ENCODE measurements around the gene RHOBTB3. TPM values are rescaled to one million over a fixed set of nuclear protein-coding genes. Genes with fewer than 3 reads are reported as not detected.

Gene RHOBTB3
- total RNA-seq, 1 experiment from 2014 or later: 95.2 TPM

GRCh38 chr5:95782181-95782580, 51.0 kb downstream of the RHOBTB3 start:
- no peak for TF ChIP-seq TCF7L2 (IDR thresholded peaks at IDR 0.05; ENCODE audit: low read depth, low read length)
- TF ChIP-seq POLR2AphosphoS5 (IDR thresholded peaks at IDR 0.05; ENCODE audit: low read depth, low read length): no peak
- TF ChIP-seq SIN3A (IDR thresholded peaks at IDR 0.05; ENCODE audit: borderline replicate concordance, insufficient read depth, low read depth, low read length): no peak
- no peak for TF ChIP-seq REST (IDR thresholded peaks at IDR 0.05; ENCODE audit: insufficient read depth in 1 of 2, low read depth in 2 of 2, low read length in 1 of 2)
- TF ChIP-seq CTCF (IDR thresholded peaks at IDR 0.05): no peak
- Histone ChIP-seq H3K9me3 (ENCODE audit: control insufficient read depth, insufficient read depth, low read depth, low read length) (no peaks in the 10 kb centered on the region), H3K36me3 (ENCODE audit: control insufficient read depth, insufficient read depth, low read length) (0 out of 2 replicates have a peak, but pooled peaks cover 13% of the 10 kb centered on the region), H3K27ac (ENCODE audit: low read length) (no peak overlapping the region), H3K4me1 (ENCODE audit: control insufficient read depth, insufficient read depth, low read length) (no peaks in the 10 kb centered on the region), H3K4me3 (ENCODE audit: low read depth in 2 of 2, low read length in 2 of 2) (no peak overlapping the region), H3K27me3 (ENCODE audit: control insufficient read depth, insufficient read depth, low read length) (no peaks in the 10 kb centered on the region)
- ATAC-seq (no peak), DNase-seq (ENCODE audit: low read depth, low spot score) (no peak)
- in situ Hi-C loops (cut with HindIII; ENCODE audit: low pct_unique_long_range_greater_than_20kb, low sequenced_read_pairs) (no loop called here), intact Hi-C loops (cut with micrococcal nuclease; ENCODE audit: unreplicated experiment) (no loop called here)
- ChIA-PET CTCF (interaction anchor here (1.1 to 1.6 kb wide), 3 partner anchors 12 to 121 kb away, joined by 3 to 8 read pairs (median 5); no protein-coding TSS in a partner anchor), POLR2A (no interaction called here)
- BruUV-seq (replicated peaks): no TSS peak

GRCh38 chr5:95783661-95784060, 52.5 kb downstream of the RHOBTB3 start:
- no peak for TF ChIP-seq TCF7L2 (IDR thresholded peaks at IDR 0.05; ENCODE audit: low read depth, low read length)
- no peak for TF ChIP-seq CTCF (IDR thresholded peaks at IDR 0.05)
- no peak for TF ChIP-seq POLR2AphosphoS5 (IDR thresholded peaks at IDR 0.05; ENCODE audit: low read depth, low read length)
- no peak for TF ChIP-seq SIN3A (IDR thresholded peaks at IDR 0.05; ENCODE audit: borderline replicate concordance, insufficient read depth, low read depth, low read length)
- ChIA-PET CTCF (no interaction called here), POLR2A (interaction anchor here (0.7 kb wide), 1 partner anchor 53 kb away, joined by 4 read pairs; no protein-coding TSS in a partner anchor)

More at GRCh38 chr5:95783661-95784060, 52.5 kb downstream of the RHOBTB3 start:
- in situ Hi-C loops (cut with HindIII; ENCODE audit: low pct_unique_long_range_greater_than_20kb, low sequenced_read_pairs) (no loop called here), intact Hi-C loops (cut with micrococcal nuclease; ENCODE audit: unreplicated experiment) (no loop called here)
- no peaks in the 10 kb centered on the region for H3K9me3 ChIP-seq (ENCODE audit: control insufficient read depth, insufficient read depth, low read depth, low read length)
- ATAC-seq (no peak), DNase-seq (ENCODE audit: low read depth, low spot score) (no peak)
- H3K36me3 ChIP-seq (ENCODE audit: control insufficient read depth, insufficient read depth, low read length): peaks cover 13% of the 10 kb centered on the region; the same call in 1 of the 2 replicates
- H3K27ac ChIP-seq (ENCODE audit: low read length): no peak overlapping the region
- H3K27me3 ChIP-seq (ENCODE audit: control insufficient read depth, insufficient read depth, low read length): no peaks in the 10 kb centered on the region
- no peaks in the 10 kb centered on the region for H3K4me1 ChIP-seq (ENCODE audit: control insufficient read depth, insufficient read depth, low read length)
- H3K4me3 ChIP-seq (ENCODE audit: low read depth in 2 of 2, low read length in 2 of 2): no peak overlapping the region
- no TSS peak for BruUV-seq (replicated peaks)

Measured in Panc1 (cell line).